IMR-90 (cell line): ENCODE results near the gene AHCTF1.

Experiments
- CHD1 ChIP-seq: IDR thresholded peaks from 2 replicates; pipeline ENCODE4 v1.6.1; 2012; ENCODE audit warnings: low read depth, low read length, improper control_type of control experiment
- CTCF ChIP-seq: conservative IDR thresholded peaks from 2 replicates; pipeline ENCODE4 v1.5.1; 2012; ENCODE audit warnings: mild to moderate bottlenecking, low read depth, low read length, improper control_type of control experiment
- MAFK ChIP-seq: IDR thresholded peaks from 2 replicates; pipeline ENCODE4 v1.6.1; 2012; ENCODE audit warnings: low read depth, low read length, improper control_type of control experiment
- POLR2A ChIP-seq: IDR thresholded peaks from 2 replicates; pipeline ENCODE4 v1.6.1; 2012; ENCODE audit warnings: mild to moderate bottlenecking, low read depth, low read length
- TF ChIP-seq, protein P1 (sequence below): fragments of 150-350 bp; IDR thresholded peaks from 2 replicates; pipeline ENCODE4 v1.6.1; 2017; ENCODE audit warnings: mild to moderate bottlenecking, antibody characterized with exemption, low read length, low read depth

- TF ChIP-seq POLR2A (no peak), CHD1 (no peak), MAFK (no peak), CTCF (no peak)
- TF ChIP-seq, protein P1, sequence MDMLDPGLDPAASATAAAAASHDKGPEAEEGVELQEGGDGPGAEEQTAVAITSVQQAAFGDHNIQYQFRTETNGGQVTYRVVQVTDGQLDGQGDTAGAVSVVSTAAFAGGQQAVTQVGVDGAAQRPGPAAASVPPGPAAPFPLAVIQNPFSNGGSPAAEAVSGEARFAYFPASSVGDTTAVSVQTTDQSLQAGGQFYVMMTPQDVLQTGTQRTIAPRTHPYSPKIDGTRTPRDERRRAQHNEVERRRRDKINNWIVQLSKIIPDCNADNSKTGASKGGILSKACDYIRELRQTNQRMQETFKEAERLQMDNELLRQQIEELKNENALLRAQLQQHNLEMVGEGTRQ: no peak
These were observed 18.2 kb upstream of the AHCTF1 start for GRCh38 chr1:246949956-246950355.
